GM12878 (cell line): Measurements from ENCODE around the gene AGAP1.

ENCODE experiments used
- CTCF ChIP-seq, 3 experiments: IDR thresholded peaks in 2 of 3; conservative IDR thresholded peaks in 1 of 3; 2 replicates each; pipeline ENCODE4 v1.5.1; 2011; ENCODE audit warnings: low read depth in 3 of 3, low read length in 3 of 3, mild to moderate bottlenecking in 3 of 3, control low read depth in 2 of 3, moderate library complexity in 2 of 3, inconsistent platforms in 1 of 3, mixed read lengths in 1 of 3; ENCODE audit not compliant: control insufficient read depth in 2 of 3, insufficient read depth in 1 of 3; ENCODE audit errors: extremely low read depth in 1 of 3
- EGR1 ChIP-seq, 2 experiments: IDR thresholded peaks; 1 replicate in 1 of 2; 2 replicates in 1 of 2; pipeline ENCODE4 v1.6.1; 2011 to 2012; ENCODE audit warnings: low read depth in 2 of 2, low read length in 2 of 2, borderline replicate concordance in 1 of 2, mild to moderate bottlenecking in 1 of 2, moderate library complexity in 1 of 2
- EP300 ChIP-seq, 2 experiments: fragments of 150-350 bp in 1 of 2; IDR thresholded peaks; 2 replicates each; pipeline ENCODE4 v1.6.1; 2011 to 2012; ENCODE audit warnings: low read depth in 2 of 2, low read length in 2 of 2, borderline replicate concordance in 1 of 2, improper control_type of control experiment in 1 of 2, inconsistent platforms in 1 of 2; ENCODE audit not compliant: control insufficient read depth in 1 of 2
- HDAC6 ChIP-seq: fragments of 200-600 bp; sonication (generic); IDR thresholded peaks from one replicate; pipeline ENCODE4 v1.8.0; 2017; ENCODE audit warnings: antibody characterized with exemption; ENCODE audit not compliant: unreplicated experiment
- JUND ChIP-seq: IDR thresholded peaks from 2 replicates; pipeline ENCODE4 v1.6.1; 2012; ENCODE audit warnings: low read depth, mild to moderate bottlenecking, low read length, improper control_type of control experiment, moderate library complexity
- POLR2AphosphoS5 ChIP-seq: IDR thresholded peaks from 2 replicates; pipeline ENCODE4 v1.6.1; 2011; ENCODE audit warnings: mild to moderate bottlenecking, low read length, inconsistent platforms
- SP1 ChIP-seq: IDR thresholded peaks from one replicate; pipeline ENCODE4 v1.6.1; 2011; ENCODE audit warnings: low read depth, low read length
- SPI1 ChIP-seq: IDR thresholded peaks from 2 replicates; pipeline ENCODE4 v1.6.1; 2011; ENCODE audit warnings: low read depth, mild to moderate bottlenecking, low read length, moderate library complexity, borderline replicate concordance; ENCODE audit not compliant: insufficient read depth
- WRNIP1 ChIP-seq: IDR thresholded peaks from 2 replicates; pipeline ENCODE4 v1.6.1; 2011; ENCODE audit warnings: low read depth, low read length, improper control_type of control experiment, borderline replicate concordance
- YBX1 ChIP-seq: fragments of 450-650 bp; IDR thresholded peaks from 2 replicates; pipeline ENCODE4 v1.6.1; 2016; ENCODE audit warnings: antibody characterized with exemption
- YY1 ChIP-seq: IDR thresholded peaks from 2 replicates; pipeline ENCODE4 v1.6.1; 2011; ENCODE audit warnings: low read depth, mild to moderate bottlenecking, low read length
- ZSCAN29 ChIP-seq: fragments of 450-650 bp; IDR thresholded peaks from 2 replicates; pipeline ENCODE4 v1.6.1; 2017; ENCODE audit warnings: mild to moderate bottlenecking, moderate library complexity

DNA sequence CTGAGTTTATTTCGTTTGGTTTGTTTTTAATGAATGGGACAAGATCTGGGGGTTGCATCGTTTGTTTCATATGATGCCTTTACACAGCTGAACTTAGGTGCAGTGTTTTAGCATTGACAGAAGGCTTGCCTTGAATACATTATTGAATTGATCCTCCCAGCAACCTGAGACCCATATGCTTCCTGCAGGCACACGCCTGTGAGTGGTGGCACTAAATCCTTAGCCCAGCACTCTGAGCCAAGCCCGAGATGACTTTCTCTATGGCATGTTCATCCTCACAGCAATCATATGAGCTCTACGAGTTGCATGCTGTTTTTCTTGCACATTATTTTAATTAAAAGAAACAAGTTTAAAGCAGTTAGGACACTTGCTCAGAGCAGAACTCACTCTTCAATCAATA is 47.8 kb upstream of the AGAP1 start:
- no peak for TF ChIP-seq EGR1 (IDR thresholded peaks at IDR 0.05; ENCODE audit: borderline replicate concordance in 1 of 2, low read depth in 2 of 2, low read length in 2 of 2)
- no peak for TF ChIP-seq POLR2AphosphoS5
- TF ChIP-seq CTCF (IDR thresholded peaks at IDR 0.05 in 2 of 3, conservative IDR thresholded peaks at IDR 0.05 in 1 of 3; ENCODE audit: control insufficient read depth in 2 of 3, extremely low read depth in 1 of 3, insufficient read depth in 1 of 3, low read depth in 3 of 3, low read length in 3 of 3) = no peak
- no peak for TF ChIP-seq WRNIP1
- TF ChIP-seq SPI1 = no peak
- no peak for TF ChIP-seq YBX1
- no peak for TF ChIP-seq JUND
- no peak for TF ChIP-seq HDAC6
- no peak for TF ChIP-seq YY1
- TF ChIP-seq ZSCAN29 = no peak
- no peak for TF ChIP-seq SP1
- no peak for TF ChIP-seq EP300 (IDR thresholded peaks at IDR 0.05; ENCODE audit: borderline replicate concordance in 1 of 2, control insufficient read depth in 1 of 2, low read depth in 2 of 2, low read length in 2 of 2)
